ENCODE data around the gene SFRP5.

Gene SFRP5

GRCh38 chr10:97763947-97764346 lies 7.9 kb downstream of the SFRP5 start:
- DNase-seq, result no peak

DNA sequence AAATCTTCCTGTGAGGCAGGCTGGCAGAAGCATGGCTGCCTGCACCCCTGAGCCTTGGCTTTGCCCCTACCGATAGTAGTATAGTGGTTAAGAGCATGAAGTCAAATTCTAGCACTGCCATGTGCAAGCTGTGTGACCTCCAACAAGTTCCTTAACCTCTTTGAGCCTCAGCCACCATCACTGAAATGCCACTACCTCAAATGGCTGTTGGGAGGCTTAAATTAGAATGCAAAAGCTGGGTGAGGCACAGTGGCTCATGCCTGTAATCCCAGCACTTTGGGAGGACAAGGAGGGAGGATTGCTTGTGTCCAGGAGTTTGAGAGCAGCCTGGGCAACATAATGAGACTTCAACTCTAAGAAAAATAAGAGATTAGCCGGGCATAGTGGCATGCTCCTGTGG lies 8.4 kb downstream of the SFRP5 start:
- no peak for DNase-seq

DNA sequence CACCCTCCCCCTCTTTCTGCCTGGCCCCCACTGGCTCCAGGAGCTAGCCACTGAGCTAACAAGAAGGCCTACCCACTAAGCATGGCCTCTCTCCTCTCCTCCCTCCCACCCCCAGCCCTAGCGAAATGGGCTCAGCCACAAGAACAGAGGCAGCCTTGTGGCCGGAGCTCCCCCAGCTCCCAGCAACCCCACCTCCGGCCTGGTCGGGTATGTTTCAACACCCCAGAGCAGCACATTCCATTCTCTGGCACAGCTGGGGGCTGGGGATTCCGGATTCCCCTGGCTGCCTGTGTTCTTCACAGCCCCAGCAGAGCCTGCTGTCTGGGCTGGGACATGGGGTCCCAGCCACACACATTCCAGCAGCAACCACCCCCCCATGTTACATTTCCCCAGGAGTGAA lies 9.0 kb downstream of the SFRP5 start:
- DNase-seq, result peak; percentile 5

- no peak for DNase-seq
These were observed 9.7 kb downstream of the SFRP5 start for GRCh38 chr10:97762056-97762455.

DNA sequence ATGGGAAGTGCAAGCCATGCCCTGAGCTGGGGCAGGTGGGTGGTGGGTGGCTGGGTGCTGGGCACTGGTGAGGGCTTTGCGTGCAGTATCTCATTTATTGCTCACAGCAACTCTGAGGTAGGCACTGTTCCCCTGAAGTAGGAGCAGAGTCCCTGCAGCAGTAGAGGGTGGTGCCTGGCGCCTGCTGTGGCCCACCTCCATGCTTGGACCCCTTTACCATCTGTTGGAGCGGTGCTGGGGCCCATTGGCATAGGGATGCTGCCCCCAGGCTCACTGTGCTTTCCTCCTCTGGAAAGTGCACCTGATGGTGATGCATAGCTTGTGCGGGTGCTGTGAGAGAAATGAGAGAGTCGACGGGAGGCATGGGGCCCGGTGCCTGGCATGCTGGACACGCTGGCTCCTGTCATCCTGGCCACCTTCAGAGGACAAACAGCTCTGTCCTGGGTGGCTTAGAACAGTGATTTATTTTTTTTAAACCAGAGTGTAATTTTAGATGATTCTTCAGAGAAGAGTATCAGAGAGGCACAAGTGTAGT lies 10.4 kb downstream of the SFRP5 start:
- no peak for DNase-seq

DNA sequence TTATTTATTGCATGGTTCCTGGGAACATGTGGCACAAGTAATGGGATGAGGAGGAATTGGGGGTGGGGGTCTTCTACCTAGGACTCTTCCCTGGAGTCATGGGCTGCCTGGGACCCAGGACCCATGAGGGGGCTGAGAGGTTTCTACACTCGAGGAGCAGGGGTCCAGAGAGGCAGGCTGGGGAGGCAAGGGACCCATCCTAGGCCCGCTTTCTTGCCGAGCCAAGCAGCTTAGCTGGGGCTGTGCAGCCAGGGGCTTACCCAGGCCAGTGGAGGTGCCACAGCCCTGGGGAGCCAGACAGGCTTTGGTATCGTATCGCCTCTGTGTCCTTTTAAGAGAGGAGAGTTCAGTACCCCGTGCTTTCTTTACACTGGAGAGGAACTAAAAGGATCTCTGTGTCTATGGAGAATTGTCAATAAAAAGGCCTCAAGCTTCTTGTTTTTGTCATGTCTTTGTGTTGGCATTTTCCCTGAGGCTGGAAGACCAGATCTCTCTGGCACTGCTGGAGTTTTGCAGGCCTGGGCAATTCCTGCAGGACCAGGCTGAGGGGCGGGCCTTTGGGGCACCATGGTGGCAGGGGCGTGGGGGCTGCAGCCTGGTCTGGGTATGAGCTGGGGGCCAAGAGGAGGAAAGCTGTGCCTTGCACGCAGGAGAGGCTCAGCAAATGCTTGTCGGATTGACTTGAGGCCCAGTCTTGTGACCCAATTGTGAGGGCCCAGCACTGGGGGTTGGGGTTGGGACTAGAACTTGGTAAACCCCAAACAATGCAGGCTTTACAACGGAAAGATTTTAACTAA lies 11.1 kb downstream of the SFRP5 start:
- no peak for DNase-seq

DNA sequence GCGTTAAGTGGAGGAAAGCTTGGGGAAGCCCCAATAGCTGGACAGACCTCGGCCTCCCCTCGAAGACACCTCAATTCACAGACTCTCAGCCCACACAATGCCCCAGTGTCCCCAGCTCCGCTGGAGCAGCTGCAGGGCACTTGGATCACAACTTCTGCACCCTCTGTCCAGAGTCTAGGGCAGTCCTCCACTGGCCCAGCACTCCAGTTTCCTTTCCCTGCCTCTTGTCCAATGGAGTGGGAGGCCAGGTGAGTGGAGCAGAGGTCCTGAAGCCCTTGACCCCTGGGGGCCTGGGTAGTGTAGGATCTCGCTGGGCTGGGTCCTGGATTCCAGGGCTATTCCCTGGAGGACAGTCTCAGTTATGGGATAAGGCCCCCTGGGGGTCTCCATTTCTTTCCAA lies 11.9 kb downstream of the SFRP5 start:
- DNase-seq, result no peak

GRCh38 chr10:97759158-97759887 lies 12.5 kb downstream of the SFRP5 start:
- peak; percentile 26 for DNase-seq

DNA sequence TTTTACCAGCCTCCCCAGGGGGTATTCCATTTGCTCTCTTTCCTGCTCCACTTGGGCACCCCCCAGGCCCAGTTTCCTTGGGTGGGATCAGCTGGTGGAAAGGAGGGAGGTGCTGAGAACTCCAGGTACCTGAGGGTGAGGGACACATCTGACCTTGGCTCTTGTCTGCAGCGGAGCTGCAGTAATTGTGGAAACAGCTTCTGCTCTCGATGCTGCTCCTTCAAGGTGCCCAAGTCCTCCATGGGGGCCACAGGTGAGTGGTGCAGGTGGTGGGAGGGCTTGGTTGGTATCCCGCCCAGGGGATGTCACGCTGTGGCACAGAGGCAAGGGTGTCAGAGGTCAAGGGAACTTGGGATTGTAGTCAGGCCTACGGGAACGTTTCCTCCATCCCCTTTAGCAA lies 14.3 kb downstream of the SFRP5 start:
- no peak for DNase-seq

DNA sequence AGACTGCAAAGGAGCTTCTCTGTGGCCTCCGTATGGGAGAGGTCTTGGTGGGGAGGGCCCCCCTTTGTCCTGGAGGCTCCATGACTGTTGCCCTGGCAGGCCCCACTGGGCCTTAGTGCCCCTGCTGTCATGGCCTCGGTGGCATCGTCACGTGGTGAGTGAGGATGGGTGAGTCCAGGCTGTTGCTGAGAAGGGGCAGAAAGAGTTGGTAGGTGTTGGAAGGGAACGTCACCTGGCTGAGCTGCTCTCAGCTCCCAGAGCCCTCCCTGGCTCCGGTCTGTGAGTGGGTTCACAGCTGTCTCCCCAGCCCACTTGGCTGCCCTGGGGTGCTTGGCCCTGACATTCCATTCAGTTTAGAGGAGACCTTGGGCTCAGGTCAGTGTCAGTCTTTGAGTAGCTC lies 16.1 kb downstream of the SFRP5 start:
- no peak for DNase-seq

DNA sequence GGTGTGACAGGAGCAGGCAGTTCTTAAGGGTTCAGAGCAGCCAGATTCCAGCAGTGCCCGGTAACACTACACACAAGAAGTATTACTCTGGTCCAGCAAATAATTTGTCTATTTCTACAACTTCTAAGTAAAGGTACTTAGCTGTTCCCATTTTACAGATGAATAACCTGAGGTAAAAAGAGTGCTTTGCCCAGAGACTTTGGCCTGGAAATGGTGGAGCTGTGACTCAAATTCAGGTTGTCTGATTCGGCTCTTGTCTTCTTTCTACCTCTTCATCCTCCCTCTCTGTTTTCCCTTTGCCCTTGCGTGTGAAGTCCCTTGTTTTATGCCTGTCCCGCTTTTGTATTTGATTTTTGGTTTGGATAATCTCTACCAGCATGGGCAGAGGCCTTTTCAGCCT lies 17.1 kb downstream of the SFRP5 start:
- no peak for DNase-seq

DNA sequence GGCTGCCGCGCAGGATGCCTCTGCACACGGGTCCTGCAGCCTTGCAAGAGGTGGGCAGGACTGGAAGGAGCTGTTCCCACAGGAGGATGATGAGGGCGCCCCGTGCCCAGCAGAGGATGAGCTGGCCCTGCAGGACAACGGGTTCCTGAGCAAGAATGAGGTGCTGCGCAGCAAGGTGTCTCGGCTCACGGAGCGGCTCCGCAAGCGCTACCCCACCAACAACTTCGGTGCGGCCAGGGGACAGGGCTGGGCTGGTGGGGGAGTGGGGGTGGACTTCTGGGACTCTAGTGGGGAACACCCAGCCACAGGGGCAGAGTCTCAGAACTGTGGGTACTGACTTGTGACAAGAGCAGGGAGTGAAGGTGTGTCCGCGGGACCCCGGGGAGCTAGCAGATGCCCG lies 18.8 kb downstream of the SFRP5 start:
- no peak for DNase-seq

DNA sequence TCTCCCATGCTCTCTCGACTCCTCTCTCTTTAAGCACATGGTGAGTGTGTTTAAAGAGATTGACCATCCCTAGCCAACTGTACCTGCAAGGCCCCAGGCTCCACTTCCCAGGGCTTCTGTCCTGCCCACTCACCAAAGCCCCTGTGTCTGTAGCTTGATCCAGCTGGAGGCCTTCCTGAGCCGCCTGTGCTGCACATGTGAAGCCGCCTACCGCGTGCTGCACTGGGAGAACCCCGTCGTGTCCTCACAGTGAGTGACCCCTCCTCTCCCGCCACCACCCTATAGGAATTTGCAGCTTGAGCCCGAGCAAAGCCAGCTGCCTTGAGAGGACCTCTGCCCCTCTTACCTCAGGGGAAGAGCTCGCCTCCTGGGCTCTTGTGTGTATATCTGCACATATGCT lies 23.7 kb downstream of the SFRP5 start:
- DNase-seq, result no peak

GRCh38 chr10:97747573-97747972 lies 24.2 kb downstream of the SFRP5 start:
- DNase-seq, result no peak

DNA sequence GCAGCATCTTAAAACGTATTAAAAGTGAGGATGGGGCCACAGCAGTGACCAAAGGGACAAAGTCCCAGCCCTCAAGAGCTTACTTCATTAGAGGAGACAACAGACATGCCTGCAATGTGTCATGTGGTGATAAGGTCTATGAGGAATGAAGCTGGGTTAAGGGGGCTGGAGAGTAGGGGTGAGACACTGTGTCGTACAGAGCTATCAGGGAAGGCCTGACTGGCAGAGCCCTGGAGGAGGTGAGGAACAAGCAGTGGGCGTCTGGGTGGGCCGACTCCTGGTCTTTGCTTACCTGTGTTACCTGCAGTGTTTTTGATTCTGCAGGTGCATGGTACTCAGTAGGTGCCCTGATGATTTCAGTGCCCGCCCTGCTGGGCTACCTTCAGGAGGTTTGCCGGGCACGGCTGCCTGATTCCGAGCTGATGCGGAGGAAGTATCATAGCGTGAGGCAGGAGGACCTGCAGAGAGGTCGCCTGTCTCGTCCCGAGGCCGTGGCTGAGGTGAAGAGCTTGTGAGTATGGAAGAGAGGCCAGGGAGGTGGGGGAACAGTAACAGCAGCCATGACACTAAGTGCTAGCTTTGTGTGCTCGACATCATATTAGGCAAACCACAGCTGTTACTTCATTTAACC lies 27.3 kb downstream of the SFRP5 start:
- DNase-seq, result no peak

GRCh38 chr10:97743169-97743943 lies 28.4 kb downstream of the SFRP5 start:
- DNase-seq, result no peak

- DNase-seq, result no peak
These were observed 31.2 kb downstream of the SFRP5 start for GRCh38 chr10:97740613-97741012.

GRCh38 chr10:97738616-97739015 lies 33.2 kb downstream of the SFRP5 start:
- DNase-seq, result no peak

GRCh38 chr10:97737770-97738265 lies 34.0 kb downstream of the SFRP5 start:
- DNase-seq, result no peak

GRCh38 chr10:97736902-97737769 lies 34.7 kb downstream of the SFRP5 start, which contains the start of gene ZFYVE27:
Gene ZFYVE27, plus strand, starts transcription at chr10:97737128. Its CDS starts 1,350 bp downstream, at chr10:97738478.
- DNase-seq, result peak; percentile 93

- no peak for DNase-seq
These were observed 35.3 kb downstream of the SFRP5 start for GRCh38 chr10:97736403-97736901.

Data from fibroblast of skin of right quadriceps (primary cell).